Tibial artery (tissue), 4 donors: ENCODE data around the gene DAO.
A peak's percentile ranks its signal among the peaks of the same experiment; 100 is the strongest.
"Not testable (repeated sequence)": the region's sequence is repeated elsewhere in the genome, so short reads cannot be mapped to it uniquely, and the experiment has no call there.

Experiments used
- DNase-seq, 2 donors: peaks; one replicate each; pipeline ENCODE4 v3.0.0-alpha.2; 2019
- H3K27ac ChIP-seq, 2 donors: fragments of 200-600 bp; sonication (generic) in 1 of 2; 1 replicate in 1 of 2; 2 replicates in 1 of 2; pipeline ENCODE4 v1.5.1; 2018 to 2019; ENCODE audit warnings: mild to moderate bottlenecking in 1 of 2
- H3K27me3 ChIP-seq, 2 donors: fragments of 200-600 bp; sonication (generic) in 1 of 2; one replicate each; pipeline versions ENCODE4 v1.5.1 to v1.6.0; 2016 to 2019
- H3K36me3 ChIP-seq, 3 donors: fragments of 200-600 bp; sonication (generic) in 2 of 3; one replicate each; pipeline ENCODE4 v1.5.1; 2016 to 2019; ENCODE audit warnings: mild to moderate bottlenecking in 2 of 3
- H3K4me1 ChIP-seq, 4 donors: fragments of 200-600 bp; sonication (generic) in 2 of 4; 1 replicate in 3 of 4; 2 replicates in 1 of 4; pipeline ENCODE4 v1.5.1; 2016 to 2019
- H3K4me3 ChIP-seq, 2 donors: fragments of 200-600 bp; sonication (generic) in 1 of 2; 1 replicate in 1 of 2; 2 replicates in 1 of 2; pipeline ENCODE4 v1.5.1; 2018 to 2019; ENCODE audit warnings: mild to moderate bottlenecking in 2 of 2
- H3K9me3 ChIP-seq, 3 donors: fragments of 200-600 bp; sonication (generic) in 1 of 3; one replicate each; pipeline ENCODE4 v1.5.1; 2016 to 2019
- CTCF ChIP-seq, 2 experiments: fragments of 200-600 bp in 1 of 2; fragments of 450-650 bp in 1 of 2; IDR thresholded peaks; one replicate each; pipeline ENCODE4 v1.5.1; 2017 to 2019; ENCODE audit warnings: antibody characterized with exemption in 2 of 2, mild to moderate bottlenecking in 1 of 2, moderate library complexity in 1 of 2
- intact Hi-C: fragments of 100-400 bp; cut with DNase I; formaldehyde crosslinking; loops from one replicate; pipeline ENCODE4 v1.15.0; 2023; ENCODE audit warnings: low total_unique reads

DAO gene

GRCh38 chr12:108859923-108860291, 20.0 kb upstream of the DAO start:
- no peaks in the 10 kb centered on the region for H3K36me3 ChIP-seq
- intact Hi-C loops: loop anchor here (5.0 to 10.0 kb wide), 2 partner anchors 95 to 298 kb away; partner anchors contain the start of genes ISCU and SART3
- no peak overlapping the region for H3K27ac ChIP-seq
- DNase-seq: no peak
- H3K9me3 ChIP-seq: peaks cover 0 to 5% (median 2%) of the 10 kb centered on the region in 3 donors
- no peaks in the 10 kb centered on the region for H3K27me3 ChIP-seq
- no peak overlapping the region for H3K4me3 ChIP-seq
- peaks cover 0 to 33% (median 26%) of the 10 kb centered on the region in 4 donors for H3K4me1 ChIP-seq
- TF ChIP-seq CTCF (IDR thresholded peaks at IDR 0.05): no peak

GRCh38 chr12:108860443-108860842, 19.4 kb upstream of the DAO start:
- H3K27ac ChIP-seq: no peak overlapping the region
- intact Hi-C loops: loop anchor here (10.0 kb wide), 1 partner anchor 94 kb away; no protein-coding TSS in a partner anchor
- H3K4me1 ChIP-seq: peaks cover 0 to 28% (median 22%) of the 10 kb centered on the region in 4 donors
- H3K36me3 ChIP-seq: no peaks in the 10 kb centered on the region
- H3K4me3 ChIP-seq: no peak overlapping the region
- DNase-seq: no peak
- no peaks in the 10 kb centered on the region for H3K27me3 ChIP-seq
- no peak for TF ChIP-seq CTCF (IDR thresholded peaks at IDR 0.05)
- peaks cover 0 to 5% (median 2%) of the 10 kb centered on the region in 3 donors for H3K9me3 ChIP-seq

- Histone ChIP-seq H3K27ac (no peak overlapping the region), H3K36me3 (no peaks in the 10 kb centered on the region), H3K4me1 (peaks cover 0 to 18% (median 12%) of the 10 kb centered on the region in 4 donors), H3K4me3 (no peak overlapping the region), H3K9me3 (peaks cover 0 to 5% (median 2%) of the 10 kb centered on the region in 3 donors), H3K27me3 (no peaks in the 10 kb centered on the region)
- intact Hi-C loops: loop anchor here (10.0 kb wide), 1 partner anchor 93 kb away; no protein-coding TSS in a partner anchor
- peak in 1 of 2 donors; percentile 52 for DNase-seq
- TF ChIP-seq CTCF (IDR thresholded peaks at IDR 0.05): no peak
Measured at GRCh38 chr12:108861878-108862587, 17.9 kb upstream of the DAO start.

- TF ChIP-seq CTCF (IDR thresholded peaks at IDR 0.05): no peak
- H3K9me3 ChIP-seq: peaks cover 0 to 5% (median 2%) of the 10 kb centered on the region in 3 donors
- no peak overlapping the region for H3K4me3 ChIP-seq
- H3K4me1 ChIP-seq: peaks cover 0 to 18% (median 12%) of the 10 kb centered on the region in 4 donors
- no peaks in the 10 kb centered on the region for H3K36me3 ChIP-seq
- no peaks in the 10 kb centered on the region for H3K27me3 ChIP-seq
- no peak for DNase-seq
- intact Hi-C loops: loop anchor here (10.0 kb wide), 1 partner anchor 92 kb away; no protein-coding TSS in a partner anchor
- H3K27ac ChIP-seq: no peak overlapping the region
Measured at GRCh38 chr12:108862588-108862959, 17.3 kb upstream of the DAO start.

GRCh38 chr12:108865169-108865568, 14.7 kb upstream of the DAO start:
- H3K4me1 ChIP-seq: no peaks in the 10 kb centered on the region
- TF ChIP-seq CTCF (IDR thresholded peaks at IDR 0.05): no peak
- H3K36me3 ChIP-seq: no peaks in the 10 kb centered on the region
- H3K4me3 ChIP-seq: no peak overlapping the region
- intact Hi-C loops: loop anchor here (10.0 kb wide), 1 partner anchor 90 kb away; no protein-coding TSS in a partner anchor
- no peaks in the 10 kb centered on the region for H3K27me3 ChIP-seq
- DNase-seq: no peak
- peaks cover 0 to 5% (median 2%) of the 10 kb centered on the region in 3 donors for H3K9me3 ChIP-seq
- H3K27ac ChIP-seq: no peak overlapping the region

- intact Hi-C loops: loop anchor here (10.0 kb wide), 1 partner anchor 89 kb away; no protein-coding TSS in a partner anchor
- H3K4me3 ChIP-seq, H3K9me3 ChIP-seq, H3K36me3 ChIP-seq, H3K27ac ChIP-seq, H3K27me3 ChIP-seq, DNase-seq, H3K4me1 ChIP-seq: not testable (repeated sequence)
Measured at GRCh38 chr12:108866083-108866482, 13.8 kb upstream of the DAO start.
